ENCODE measurements around the gene EXOC4.

DNA sequence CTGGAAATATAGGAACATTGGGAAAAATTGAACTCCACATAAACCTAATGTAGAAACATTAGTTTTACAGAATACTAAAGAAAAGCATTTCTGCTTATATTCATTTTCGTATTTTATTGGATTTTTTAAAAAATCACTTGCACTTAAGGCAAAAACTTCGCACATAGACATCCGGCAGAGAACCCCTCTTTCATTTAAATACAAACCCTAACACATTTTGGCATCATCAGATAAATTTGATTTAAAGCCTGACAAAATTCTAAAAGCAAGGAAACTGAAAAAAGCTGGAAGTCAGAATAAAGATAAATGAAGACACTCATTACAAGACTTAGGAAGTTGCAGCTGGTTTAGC is 396 bp upstream of the EXOC4 start:
- TF ChIP-seq CTCF (IDR thresholded peaks at IDR 0.05 in 4 of 5, conservative IDR thresholded peaks at IDR 0.05 in 1 of 5) (no peak), POLR2A (IDR thresholded peaks at IDR 0.05) (no peak)

All from gastrocnemius medialis (tissue), 4 donors.